Neural cell (in vitro differentiated cells): ENCODE data around the gene GLIPR1L2. TPM values are rescaled to one million over a fixed set of nuclear protein-coding genes. Genes with fewer than 3 reads are reported as not detected.

Experiments
- H2AFZ ChIP-seq: fragments of 200-600, 300-800 bp; sonication (generic), shearing (Covaris generic); 2 replicates; pipeline ENCODE4 v1.6.0; 2014; ENCODE audit warnings: low read depth, mild to moderate bottlenecking, antibody characterized with exemption, low read length, moderate library complexity
- H3F3A ChIP-seq: fragments of 200-600 bp; shearing (Covaris generic); 2 replicates; pipeline ENCODE4 v1.6.1; 2016; ENCODE audit warnings: mild to moderate bottlenecking, moderate library complexity, mixed read lengths, antibody characterized with exemption, low read length; ENCODE audit not compliant: insufficient read depth, poor library complexity, severe bottlenecking
- H3K27ac ChIP-seq: fragments of 200-600, 300-800 bp; sonication (generic), shearing (Covaris generic); 2 replicates; pipeline ENCODE4 v1.5.1; 2014; ENCODE audit warnings: mild to moderate bottlenecking, low read length, moderate library complexity
- H3K27me3 ChIP-seq: fragments of 300-800, 200-600 bp; sonication (generic), shearing (Covaris generic); 2 replicates; pipeline ENCODE4 v1.6.0; 2014; ENCODE audit warnings: mild to moderate bottlenecking, low read depth, low read length, moderate library complexity; ENCODE audit not compliant: insufficient read depth
- H3K36me3 ChIP-seq: fragments of 300-800, 200-600 bp; sonication (generic), shearing (Covaris generic); 2 replicates; pipeline ENCODE4 v1.5.1; 2014; ENCODE audit warnings: mild to moderate bottlenecking, antibody characterized with exemption, low read length, moderate library complexity; ENCODE audit not compliant: insufficient read depth
- H3K4me2 ChIP-seq: fragments of 300-800, 200-600 bp; sonication (generic), shearing (Covaris generic); 2 replicates; pipeline ENCODE4 v1.6.0; 2014; ENCODE audit warnings: mild to moderate bottlenecking, low read length
- H3K4me3 ChIP-seq: fragments of 300-800, 200-600 bp; sonication (generic), shearing (Covaris generic); 2 replicates; pipeline ENCODE4 v1.5.1; 2014; ENCODE audit warnings: mild to moderate bottlenecking, low read length, moderate library complexity
- H3K79me2 ChIP-seq: fragments of 200-600 bp; shearing (Covaris generic); replicated peaks from 2 replicates; pipeline ENCODE4 v1.6.0; 2014; ENCODE audit warnings: mild to moderate bottlenecking, low read length, moderate library complexity; ENCODE audit not compliant: insufficient read depth
- H3K9ac ChIP-seq: fragments of 300-800, 200-600 bp; sonication (generic), shearing (Covaris generic); 2 replicates; pipeline ENCODE4 v1.6.1; 2016; ENCODE audit warnings: mild to moderate bottlenecking, low read length, mixed read lengths
- H3K9me2 ChIP-seq: fragments of 200-600 bp; shearing (Covaris generic); 2 replicates; pipeline ENCODE4 v1.6.1; 2016; ENCODE audit warnings: mild to moderate bottlenecking, low read length, mixed read lengths; ENCODE audit not compliant: insufficient read depth
- H3K9me3 ChIP-seq: fragments of 200-600, 300-800 bp; sonication (generic), shearing (Covaris generic); 2 replicates; pipeline ENCODE4 v1.6.1; 2016; ENCODE audit warnings: mild to moderate bottlenecking, mixed run types, low read length, moderate library complexity, mixed read lengths
- H4K20me1 ChIP-seq: fragments of 200-600 bp; shearing (Covaris generic); 2 replicates; pipeline ENCODE4 v1.6.1; 2016; ENCODE audit warnings: mild to moderate bottlenecking, mixed run types; ENCODE audit not compliant: insufficient read depth
- EP300 ChIP-seq: fragments of 450-650 bp; conservative IDR thresholded peaks from 2 replicates; pipeline ENCODE4 v1.6.1; 2014; ENCODE audit warnings: antibody characterized with exemption, mild to moderate bottlenecking, moderate library complexity; ENCODE audit not compliant: poor library complexity, severe bottlenecking
- EZH2 ChIP-seq: fragments of 200-600, 300-800 bp; shearing (Covaris generic), sonication (generic); IDR thresholded peaks from 2 replicates; pipeline ENCODE4 v1.6.1; 2014; ENCODE audit warnings: antibody characterized with exemption, low read length, borderline replicate concordance, mild to moderate bottlenecking; ENCODE audit not compliant: insufficient read depth, poor library complexity, severe bottlenecking
- MXI1 ChIP-seq: fragments of 450-650 bp; conservative IDR thresholded peaks from 2 replicates; pipeline ENCODE4 v1.6.1; 2014; ENCODE audit warnings: antibody characterized with exemption, mild to moderate bottlenecking; ENCODE audit not compliant: poor library complexity, severe bottlenecking
- POLR2AphosphoS5 ChIP-seq: IDR thresholded peaks from 2 replicates; pipeline ENCODE4 v1.6.1; 2012
- RAD21 ChIP-seq: fragments of 450-650 bp; conservative IDR thresholded peaks from 2 replicates; pipeline ENCODE4 v1.6.1; 2014; ENCODE audit warnings: antibody characterized with exemption, mild to moderate bottlenecking, moderate library complexity
- SMC3 ChIP-seq: fragments of 450-650 bp; conservative IDR thresholded peaks from 2 replicates; pipeline ENCODE4 v1.6.1; 2014; ENCODE audit warnings: antibody characterized with exemption, mild to moderate bottlenecking, moderate library complexity; ENCODE audit not compliant: poor library complexity
- TAF1 ChIP-seq: IDR thresholded peaks from 2 replicates; pipeline ENCODE4 v1.6.1; 2012; ENCODE audit warnings: low read depth
- polyA plus RNA-seq: library from polyadenylated mRNA; depleted of rRNA; stranded (reverse); fragments of >200 nt; gene quantifications from 2 replicates; pipeline ENCODE4 v1.2.3, GENCODE V29; 2014
- TF ChIP-seq, protein P1 (sequence below): IDR thresholded peaks from 2 replicates; pipeline ENCODE4 v1.6.1; 2012; ENCODE audit warnings: borderline replicate concordance
- TF ChIP-seq, protein P2 (sequence below): fragments of 450-650 bp; IDR thresholded peaks from 2 replicates; pipeline ENCODE4 v1.5.1; 2014; ENCODE audit warnings: antibody characterized with exemption, mild to moderate bottlenecking, moderate library complexity; ENCODE audit not compliant: poor library complexity, severe bottlenecking

GLIPR1L2 gene
- polyA plus RNA-seq, 1 donor from 2014 or later: 0.89 TPM

- Histone ChIP-seq H3K27me3 (no peaks in the 10 kb centered on the region), H3K9ac (no peak overlapping the region), H3K4me2 (no peak overlapping the region), H3K9me2 (no peaks in the 10 kb centered on the region), H3K79me2 (no peaks in the 10 kb centered on the region), H3K36me3 (no peaks in the 10 kb centered on the region), H3F3A (no peaks in the 10 kb centered on the region), H4K20me1 (no peaks in the 10 kb centered on the region), H3K27ac (no peak overlapping the region), H2AFZ (no peak overlapping the region), H3K4me3 (no peak overlapping the region), H3K9me3 (no peaks in the 10 kb centered on the region)
- TF ChIP-seq TAF1 (no peak), EP300 (no peak), MXI1 (no peak), SMC3 (no peak), RAD21 (no peak), POLR2AphosphoS5 (no peak), EZH2 (no peak)
- TF ChIP-seq, protein P1, sequence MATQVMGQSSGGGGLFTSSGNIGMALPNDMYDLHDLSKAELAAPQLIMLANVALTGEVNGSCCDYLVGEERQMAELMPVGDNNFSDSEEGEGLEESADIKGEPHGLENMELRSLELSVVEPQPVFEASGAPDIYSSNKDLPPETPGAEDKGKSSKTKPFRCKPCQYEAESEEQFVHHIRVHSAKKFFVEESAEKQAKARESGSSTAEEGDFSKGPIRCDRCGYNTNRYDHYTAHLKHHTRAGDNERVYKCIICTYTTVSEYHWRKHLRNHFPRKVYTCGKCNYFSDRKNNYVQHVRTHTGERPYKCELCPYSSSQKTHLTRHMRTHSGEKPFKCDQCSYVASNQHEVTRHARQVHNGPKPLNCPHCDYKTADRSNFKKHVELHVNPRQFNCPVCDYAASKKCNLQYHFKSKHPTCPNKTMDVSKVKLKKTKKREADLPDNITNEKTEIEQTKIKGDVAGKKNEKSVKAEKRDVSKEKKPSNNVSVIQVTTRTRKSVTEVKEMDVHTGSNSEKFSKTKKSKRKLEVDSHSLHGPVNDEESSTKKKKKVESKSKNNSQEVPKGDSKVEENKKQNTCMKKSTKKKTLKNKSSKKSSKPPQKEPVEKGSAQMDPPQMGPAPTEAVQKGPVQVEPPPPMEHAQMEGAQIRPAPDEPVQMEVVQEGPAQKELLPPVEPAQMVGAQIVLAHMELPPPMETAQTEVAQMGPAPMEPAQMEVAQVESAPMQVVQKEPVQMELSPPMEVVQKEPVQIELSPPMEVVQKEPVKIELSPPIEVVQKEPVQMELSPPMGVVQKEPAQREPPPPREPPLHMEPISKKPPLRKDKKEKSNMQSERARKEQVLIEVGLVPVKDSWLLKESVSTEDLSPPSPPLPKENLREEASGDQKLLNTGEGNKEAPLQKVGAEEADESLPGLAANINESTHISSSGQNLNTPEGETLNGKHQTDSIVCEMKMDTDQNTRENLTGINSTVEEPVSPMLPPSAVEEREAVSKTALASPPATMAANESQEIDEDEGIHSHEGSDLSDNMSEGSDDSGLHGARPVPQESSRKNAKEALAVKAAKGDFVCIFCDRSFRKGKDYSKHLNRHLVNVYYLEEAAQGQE: no peak
- TF ChIP-seq, protein P2, sequence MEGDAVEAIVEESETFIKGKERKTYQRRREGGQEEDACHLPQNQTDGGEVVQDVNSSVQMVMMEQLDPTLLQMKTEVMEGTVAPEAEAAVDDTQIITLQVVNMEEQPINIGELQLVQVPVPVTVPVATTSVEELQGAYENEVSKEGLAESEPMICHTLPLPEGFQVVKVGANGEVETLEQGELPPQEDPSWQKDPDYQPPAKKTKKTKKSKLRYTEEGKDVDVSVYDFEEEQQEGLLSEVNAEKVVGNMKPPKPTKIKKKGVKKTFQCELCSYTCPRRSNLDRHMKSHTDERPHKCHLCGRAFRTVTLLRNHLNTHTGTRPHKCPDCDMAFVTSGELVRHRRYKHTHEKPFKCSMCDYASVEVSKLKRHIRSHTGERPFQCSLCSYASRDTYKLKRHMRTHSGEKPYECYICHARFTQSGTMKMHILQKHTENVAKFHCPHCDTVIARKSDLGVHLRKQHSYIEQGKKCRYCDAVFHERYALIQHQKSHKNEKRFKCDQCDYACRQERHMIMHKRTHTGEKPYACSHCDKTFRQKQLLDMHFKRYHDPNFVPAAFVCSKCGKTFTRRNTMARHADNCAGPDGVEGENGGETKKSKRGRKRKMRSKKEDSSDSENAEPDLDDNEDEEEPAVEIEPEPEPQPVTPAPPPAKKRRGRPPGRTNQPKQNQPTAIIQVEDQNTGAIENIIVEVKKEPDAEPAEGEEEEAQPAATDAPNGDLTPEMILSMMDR: no peak
These were observed 29.5 kb upstream of the GLIPR1L2 start for GRCh38 chr12:75361408-75361807.

- H4K20me1 ChIP-seq: no peaks in the 10 kb centered on the region
- no peaks in the 10 kb centered on the region for H3K79me2 ChIP-seq
- no peak overlapping the region for H3K9ac ChIP-seq
- no peaks in the 10 kb centered on the region for H3K27me3 ChIP-seq
- H3K36me3 ChIP-seq: no peaks in the 10 kb centered on the region
- TF ChIP-seq POLR2AphosphoS5 (no peak), RAD21 (no peak), MXI1 (no peak), SMC3 (no peak), TAF1 (no peak)
- H3K4me2 ChIP-seq: no peak overlapping the region
- H3K9me2 ChIP-seq: no peaks in the 10 kb centered on the region
- H3K9me3 ChIP-seq: no peaks in the 10 kb centered on the region
- no peak overlapping the region for H2AFZ ChIP-seq
- H3K27ac ChIP-seq: no peak overlapping the region
- no peaks in the 10 kb centered on the region for H3F3A ChIP-seq
- H3K4me3 ChIP-seq: no peak overlapping the region
These were observed 26.0 kb upstream of the GLIPR1L2 start for GRCh38 chr12:75364919-75365318.

- Histone ChIP-seq H3K4me3 (no peak overlapping the region), H3K27me3 (no peaks in the 10 kb centered on the region), H3K9me2 (no peaks in the 10 kb centered on the region), H2AFZ (no peak overlapping the region), H3K79me2 (no peaks in the 10 kb centered on the region), H3K27ac (no peak overlapping the region), H3K9me3 (no peaks in the 10 kb centered on the region), H3K4me2 (no peak overlapping the region), H3K9ac (no peak overlapping the region), H3F3A (no peaks in the 10 kb centered on the region), H4K20me1 (no peaks in the 10 kb centered on the region), H3K36me3 (no peaks in the 10 kb centered on the region)
- TF ChIP-seq MXI1 (no peak), EZH2 (no peak), EP300 (no peak), TAF1 (no peak), RAD21 (no peak), POLR2AphosphoS5 (no peak), SMC3 (no peak)
- TF ChIP-seq, protein P2: no peak
- TF ChIP-seq, protein P1: no peak
These were observed 24.3 kb upstream of the GLIPR1L2 start for GRCh38 chr12:75366629-75367028.
